GM12875 (cell line): ENCODE results near the gene MOB3C.

Source experiments
- H3K4me3 ChIP-seq: one replicate; pipeline ENCODE4 v1.5.1; 2011; ENCODE audit warnings: low read depth, low read length, control low read depth
- TF ChIP-seq, protein P1 (sequence below): IDR thresholded peaks from 2 replicates; pipeline ENCODE4 v1.5.1; 2011; ENCODE audit warnings: low read depth, mild to moderate bottlenecking, control low read depth, inconsistent platforms, low read length, moderate library complexity, borderline replicate concordance; ENCODE audit not compliant: insufficient read depth

Gene MOB3C

GRCh38 chr1:46646844-46647243 lies 30.2 kb upstream of the MOB3C start:
- TF ChIP-seq, protein P1, sequence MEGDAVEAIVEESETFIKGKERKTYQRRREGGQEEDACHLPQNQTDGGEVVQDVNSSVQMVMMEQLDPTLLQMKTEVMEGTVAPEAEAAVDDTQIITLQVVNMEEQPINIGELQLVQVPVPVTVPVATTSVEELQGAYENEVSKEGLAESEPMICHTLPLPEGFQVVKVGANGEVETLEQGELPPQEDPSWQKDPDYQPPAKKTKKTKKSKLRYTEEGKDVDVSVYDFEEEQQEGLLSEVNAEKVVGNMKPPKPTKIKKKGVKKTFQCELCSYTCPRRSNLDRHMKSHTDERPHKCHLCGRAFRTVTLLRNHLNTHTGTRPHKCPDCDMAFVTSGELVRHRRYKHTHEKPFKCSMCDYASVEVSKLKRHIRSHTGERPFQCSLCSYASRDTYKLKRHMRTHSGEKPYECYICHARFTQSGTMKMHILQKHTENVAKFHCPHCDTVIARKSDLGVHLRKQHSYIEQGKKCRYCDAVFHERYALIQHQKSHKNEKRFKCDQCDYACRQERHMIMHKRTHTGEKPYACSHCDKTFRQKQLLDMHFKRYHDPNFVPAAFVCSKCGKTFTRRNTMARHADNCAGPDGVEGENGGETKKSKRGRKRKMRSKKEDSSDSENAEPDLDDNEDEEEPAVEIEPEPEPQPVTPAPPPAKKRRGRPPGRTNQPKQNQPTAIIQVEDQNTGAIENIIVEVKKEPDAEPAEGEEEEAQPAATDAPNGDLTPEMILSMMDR: no peak
- no peak overlapping the region for H3K4me3 ChIP-seq

DNA sequence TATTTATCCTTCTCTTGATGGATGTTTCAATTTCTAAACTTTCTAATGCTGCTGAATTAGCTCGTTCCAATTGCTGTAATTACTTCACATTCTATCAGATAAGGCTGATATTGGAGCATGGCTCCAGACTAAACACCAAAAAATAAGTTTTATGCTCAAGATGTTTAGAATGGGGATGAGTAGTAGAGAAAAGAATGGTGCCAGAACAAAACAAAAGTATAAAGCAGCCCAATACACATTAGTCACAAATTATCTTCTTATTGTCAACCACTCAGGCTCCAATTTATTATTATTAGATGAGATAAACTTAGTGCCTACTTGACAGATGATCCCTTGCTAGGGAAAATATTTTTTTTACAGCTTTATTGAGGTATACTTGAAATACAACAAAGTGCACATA lies 29.7 kb upstream of the MOB3C start:
- TF ChIP-seq, protein P1: no peak
- H3K4me3 ChIP-seq: no peak overlapping the region

DNA sequence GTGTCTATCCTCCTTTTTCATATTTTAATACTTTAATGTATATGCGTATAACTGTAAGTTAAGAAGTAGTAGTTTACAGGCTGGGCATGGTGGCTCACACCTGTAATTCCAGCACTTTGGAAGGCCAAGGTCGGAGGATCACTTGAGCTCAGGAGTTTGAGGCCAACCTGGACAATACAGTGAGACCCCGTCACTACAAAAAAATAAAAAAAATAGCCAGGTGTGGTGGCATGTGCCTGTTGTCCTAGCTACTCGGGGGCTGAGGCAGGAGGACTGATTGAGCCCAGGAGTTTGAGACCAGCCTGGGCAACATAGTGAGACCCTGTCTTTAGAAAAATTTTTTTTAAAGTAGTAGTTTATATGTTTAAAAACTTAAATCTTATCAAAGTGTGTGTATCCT lies 29.2 kb upstream of the MOB3C start:
- TF ChIP-seq, protein P1: no peak
- no peak overlapping the region for H3K4me3 ChIP-seq

DNA sequence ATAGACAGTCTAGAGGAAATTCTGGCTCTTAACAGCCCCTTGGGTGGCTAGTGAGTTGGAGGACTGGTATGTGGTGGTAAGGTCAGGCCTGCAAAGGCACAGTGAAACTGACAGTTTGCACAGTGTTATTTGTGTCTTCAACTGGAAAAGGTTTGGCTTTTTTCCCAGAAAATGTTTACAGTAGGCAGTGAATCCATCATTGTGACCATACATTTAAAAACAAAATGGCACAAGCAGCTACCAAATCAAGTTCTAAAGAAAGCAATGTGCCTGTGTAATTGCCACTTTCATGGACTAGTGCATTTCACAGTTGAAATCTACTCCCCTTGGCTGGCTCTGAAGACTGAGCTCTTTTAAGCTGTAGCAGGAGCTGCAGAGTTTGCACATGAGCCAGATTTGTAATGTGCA lies 26.8 kb upstream of the MOB3C start:
- no peak overlapping the region for H3K4me3 ChIP-seq
- TF ChIP-seq, protein P1: no peak

DNA sequence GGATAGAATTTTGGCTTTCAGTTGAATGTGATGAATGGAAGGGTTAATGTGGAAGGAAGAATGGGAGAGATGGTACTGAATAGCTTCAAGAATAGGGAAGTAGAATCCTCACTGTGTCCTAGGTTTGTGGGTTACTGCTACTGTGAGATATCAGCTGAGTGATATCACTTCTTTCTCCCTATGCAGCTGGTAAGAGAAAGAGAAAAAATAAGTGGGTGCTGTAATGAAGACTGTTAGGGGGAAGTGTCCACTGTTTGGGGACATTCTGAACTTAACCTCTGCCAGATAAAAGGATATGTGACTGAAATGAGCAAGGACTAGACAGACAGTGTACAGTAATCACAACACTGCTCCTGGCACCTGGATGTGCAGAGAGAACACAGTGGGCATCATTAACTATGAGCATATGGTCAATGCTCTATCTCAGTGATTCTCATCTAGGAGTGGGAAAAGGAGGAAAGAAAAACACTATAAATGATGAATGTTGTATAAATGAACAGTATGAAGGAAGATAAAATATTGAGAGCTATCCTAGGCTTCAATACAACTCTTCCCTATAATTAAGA lies 25.6 kb upstream of the MOB3C start:
- H3K4me3 ChIP-seq: no peak overlapping the region
- TF ChIP-seq, protein P1: no peak

DNA sequence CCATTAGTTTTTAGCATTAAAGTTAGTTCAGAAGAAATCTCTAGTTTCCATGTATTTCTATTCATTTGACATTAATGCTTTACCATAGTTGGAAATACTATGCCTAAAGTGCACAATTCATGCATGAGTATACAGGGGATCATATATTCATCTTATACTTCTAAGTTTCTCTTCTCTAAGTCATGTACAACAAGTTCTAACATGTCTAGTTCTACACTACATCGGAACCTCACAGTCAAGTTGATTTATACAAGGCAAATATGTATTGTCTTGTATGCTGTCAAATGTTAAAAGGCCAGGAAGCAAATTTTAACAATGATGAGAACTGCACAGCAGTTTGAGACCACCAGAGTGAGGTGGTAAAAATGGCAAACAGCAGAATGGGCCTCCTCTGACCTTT lies 22.9 kb upstream of the MOB3C start:
- TF ChIP-seq, protein P1: no peak
- no peak overlapping the region for H3K4me3 ChIP-seq

DNA sequence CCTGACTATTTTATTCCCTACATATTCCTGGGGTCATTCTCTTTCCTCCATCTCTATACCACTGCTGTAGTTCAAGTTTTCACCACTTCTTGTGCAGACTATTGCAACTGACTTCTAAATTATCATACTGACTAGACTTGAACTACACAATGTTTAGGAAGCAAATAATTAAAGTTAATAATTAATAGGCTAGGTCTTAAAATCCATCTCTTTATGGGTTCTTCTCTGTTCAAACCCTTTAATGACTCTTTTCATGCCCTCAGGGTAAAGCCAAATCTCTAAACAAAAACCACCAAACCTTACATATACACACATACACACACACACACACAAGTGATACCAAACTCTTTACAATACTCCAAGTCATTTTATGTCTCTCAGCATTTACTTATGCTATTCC lies 22.3 kb upstream of the MOB3C start:
- TF ChIP-seq, protein P1: no peak

More for the DNA sequence above, 22.3 kb upstream of the MOB3C start:
- no peak overlapping the region for H3K4me3 ChIP-seq
